AG04449 (cell line): ENCODE data around the gene P2RY14.

Source experiments
- CTCF ChIA-PET: fragments of 350-600 bp; formaldehyde crosslinking; extraction: SDS; loops from one replicate; lab custom pipeline; 2021; ENCODE audit warnings: antibody characterized with exemption; lab: Yijun Ruan, JAX
- POLR2A ChIA-PET: fragments of 400-600, 350-600 bp; formaldehyde crosslinking; extraction: SDS; loops from one replicate; lab custom pipeline; 2020; ENCODE audit warnings: antibody characterized with exemption, inconsistent platforms; lab: Yijun Ruan, JAX
- DNase-seq: peaks from one replicate; pipeline ENCODE4 v3.0.0-alpha.2; 2010; ENCODE audit warnings: low read depth, low spot score
- H3K4me3 ChIP-seq: 2 replicates; pipeline ENCODE4 v1.5.1; 2011; ENCODE audit warnings: low read depth, mild to moderate bottlenecking, control low read depth, low read length
- CTCF ChIP-seq: IDR thresholded peaks from one replicate; pipeline ENCODE4 v1.5.1; 2011; ENCODE audit warnings: mild to moderate bottlenecking, moderate library complexity, low read length, control low read depth, inconsistent platforms; ENCODE audit not compliant: insufficient read depth; ENCODE audit errors: missing control alignments

The P2RY14 gene

GRCh38 chr3:151226088-151226563 lies 52.2 kb downstream of the P2RY14 start:
- POLR2A ChIA-PET: no interaction called here
- H3K4me3 ChIP-seq: no peak overlapping the region
- CTCF ChIA-PET: interaction anchor here (0.7 to 8.2 kb wide), 11 partner anchors 18 to 249 kb away, joined by 3 to 191 read pairs (median 18); partner anchors contain the start of genes GPR171 and P2RY14
- no peak for TF ChIP-seq CTCF
- peak; percentile 70 for DNase-seq

- POLR2A ChIA-PET: no interaction called here
- no peak for DNase-seq
- TF ChIP-seq CTCF: no peak
- CTCF ChIA-PET: interaction anchor here (0.6 to 8.2 kb wide), 9 partner anchors 9 to 137 kb away, joined by 3 to 191 read pairs (median 5); partner anchors contain the start of gene P2RY14
- H3K4me3 ChIP-seq: no peak overlapping the region
Measured at GRCh38 chr3:151225040-151225975, 53.0 kb downstream of the P2RY14 start.

GRCh38 chr3:151224268-151224866 lies 54.0 kb downstream of the P2RY14 start:
- no peak for DNase-seq
- ChIA-PET POLR2A (interaction anchor here (0.7 kb wide), 1 partner anchor 68 kb away, joined by 6 read pairs; no protein-coding TSS in a partner anchor), CTCF (interaction anchor here (0.6 to 8.2 kb wide), 9 partner anchors 9 to 61 kb away, joined by 3 to 191 read pairs (median 6); partner anchors contain the start of gene P2RY14)
- no peak for TF ChIP-seq CTCF
- H3K4me3 ChIP-seq: no peak overlapping the region

GRCh38 chr3:151219056-151219455 lies 59.3 kb downstream of the P2RY14 start:
- TF ChIP-seq CTCF: no peak
- DNase-seq: no peak
- ChIA-PET POLR2A (no interaction called here), CTCF (interaction anchor here (0.9 to 4.9 kb wide), 5 partner anchors 9 to 64 kb away, joined by 4 to 51 read pairs (median 4); no protein-coding TSS in a partner anchor)
- H3K4me3 ChIP-seq: no peak overlapping the region

- ChIA-PET CTCF (interaction anchor here (1.8 to 4.9 kb wide), 2 partner anchors 10 to 22 kb away, joined by 5 to 51 read pairs; no protein-coding TSS in a partner anchor), POLR2A (no interaction called here)
- no peak overlapping the region for H3K4me3 ChIP-seq
- no peak for DNase-seq
- TF ChIP-seq CTCF: no peak
Measured at GRCh38 chr3:151218136-151218535, 60.2 kb downstream of the P2RY14 start.
